Stomach (tissue), 9 donors: ENCODE results near the gene DOCK8. TPM values are rescaled to one million over a fixed set of nuclear protein-coding genes. Genes with fewer than 3 reads are reported as not detected.
A peak's percentile ranks its signal among the peaks of the same experiment; 100 is the strongest.

Experiments used
- DNase-seq, 2 donors: peaks; one replicate each; pipeline versions ENCODE4 v3.0.0 to v3.0.0-alpha.2; 2013 to 2019
- H3K27ac ChIP-seq, 5 donors: fragments of 200-600 bp in 4 of 5; sonication (generic) in 4 of 5; one replicate each; pipeline ENCODE4 v1.5.1; 2013 to 2019; ENCODE audit warnings: mild to moderate bottlenecking in 1 of 5, moderate library complexity in 1 of 5
- H3K27me3 ChIP-seq, 3 donors: fragments of 200-600 bp; sonication (generic); one replicate each; pipeline ENCODE4 v1.5.1; 2017 to 2019; ENCODE audit warnings: mixed run types in 1 of 3
- H3K36me3 ChIP-seq, 4 donors: fragments of 200-600 bp; sonication (generic); 1 replicate in 3 of 4; 2 replicates in 1 of 4; pipeline ENCODE4 v1.5.1; 2016 to 2019
- H3K4me1 ChIP-seq, 4 donors: fragments of 200-600 bp; sonication (generic); one replicate each; pipeline ENCODE4 v1.5.1; 2016 to 2019
- H3K4me3 ChIP-seq, 4 donors: fragments of 200-600 bp; sonication (generic) in 3 of 4; one replicate each; pipeline ENCODE4 v1.5.1; 2016 to 2019; ENCODE audit warnings: mild to moderate bottlenecking in 1 of 4
- H3K9me3 ChIP-seq, 4 donors: fragments of 200-600 bp; sonication (generic); one replicate each; pipeline ENCODE4 v1.5.1; 2016 to 2019
- CTCF ChIP-seq, 7 experiments: fragments of 450-650 bp in 4 of 7; fragments of 200-600 bp in 3 of 7; sonication (generic) in 3 of 7; IDR thresholded peaks; one replicate each; pipeline ENCODE4 v1.5.1; 2016 to 2019; ENCODE audit warnings: antibody characterized with exemption in 7 of 7, control low read depth in 2 of 7, mild to moderate bottlenecking in 1 of 7
- EP300 ChIP-seq: sonication (generic); formaldehyde crosslinking; IDR thresholded peaks from one replicate; pipeline ENCODE4 v1.6.1; 2017; ENCODE audit warnings: antibody characterized with exemption
- POLR2A ChIP-seq, 4 donors: fragments of 450-650 bp; IDR thresholded peaks; one replicate each; pipeline ENCODE4 v1.6.1; 2016; ENCODE audit warnings: antibody characterized with exemption in 4 of 4, control low read depth in 2 of 4, mild to moderate bottlenecking in 1 of 4, moderate library complexity in 1 of 4
- POLR2AphosphoS5 ChIP-seq, 3 donors: sonication (generic); formaldehyde crosslinking; IDR thresholded peaks; one replicate each; pipeline ENCODE4 v1.6.1; 2016; ENCODE audit warnings: antibody characterized with exemption in 3 of 3
- WGBS, 5 donors: extraction: QIAGEN DNeasy Blood & Tissue Kit in 3 of 5; methylation state at CpG; one replicate each; pipeline versions ENCODE4 v1.1.5 to v1.1.7; 2013 to 2018; 5-methylcytosine and 5-hydroxymethylcytosine counted together
- intact Hi-C: fragments of 100-400 bp; cut with DNase I; formaldehyde crosslinking; loops from one replicate; pipeline ENCODE4 v1.15.1; 2023; ENCODE audit warnings: low total_unique reads
- polyA plus RNA-seq, 3 donors: library from polyadenylated mRNA; stranded (reverse); fragments of 200-250 nt; gene quantifications; one replicate each; pipeline ENCODE4 v1.2.3, GENCODE V29; 2013
- total RNA-seq, 5 donors: library from RNA; depleted of rRNA; stranded (reverse); fragments of >200 nt; gene quantifications; one replicate each; pipeline versions ENCODE4 v1.1.0 to v1.2.3, GENCODE V29; 2014 to 2016
- donor health status: healthy with polysubstance abuse.
- donor health status: Bipolar disorder and iron deficiency.
- donor health status: healthy.

The DOCK8 gene
- total and polyA plus RNA-seq, 8 donors = 2.8 to 191 (median 10.2) TPM

GRCh38 chr9:351916-352315 is 137.3 kb downstream of the DOCK8 start:
- TF ChIP-seq POLR2A (IDR thresholded peaks at IDR 0.05) (no peak), POLR2AphosphoS5 (IDR thresholded peaks at IDR 0.05) (no peak), EP300 (no peak)
- H3K27ac ChIP-seq = no peak overlapping the region
- no peak overlapping the region for H3K4me3 ChIP-seq
- no peak for DNase-seq
- H3K27me3 ChIP-seq = no peaks in the 10 kb centered on the region
- intact Hi-C loops = no loop called here
- peaks cover 0 to 8% (median 0%) of the 10 kb centered on the region in 4 donors for H3K36me3 ChIP-seq
- H3K4me1 ChIP-seq = peaks cover 0 to 10% (median 3%) of the 10 kb centered on the region in 4 donors
- WGBS, 5 donors = 76 to 90% (median 86%) methylated on average over 5 of the region's 5 CpGs
- no peaks in the 10 kb centered on the region for H3K9me3 ChIP-seq

DNA sequence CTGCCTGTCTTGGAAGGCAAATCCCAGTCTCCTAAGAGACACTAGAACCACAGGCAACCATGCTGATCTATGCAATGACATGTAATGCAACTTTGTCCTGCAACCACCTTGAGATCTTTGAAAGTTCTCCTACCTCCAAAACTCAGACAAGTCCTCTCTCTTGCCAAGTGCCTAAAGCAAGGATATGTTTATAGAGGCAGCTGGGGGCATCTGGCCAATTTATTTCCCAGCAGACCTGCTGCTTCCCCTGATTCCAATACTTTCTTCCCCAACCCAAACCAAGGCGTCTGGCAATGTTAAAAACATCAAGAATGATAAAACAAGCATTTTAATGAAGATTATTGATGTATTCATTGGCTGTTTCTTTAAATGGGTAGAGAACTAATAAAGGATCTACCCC is 138.4 kb downstream of the DOCK8 start:
- no peak overlapping the region for H3K4me3 ChIP-seq
- DNase-seq = no peak
- peaks cover 0 to 10% (median 3%) of the 10 kb centered on the region in 4 donors for H3K4me1 ChIP-seq
- no peak overlapping the region for H3K27ac ChIP-seq
- no peak for TF ChIP-seq POLR2AphosphoS5 (IDR thresholded peaks at IDR 0.05)
- TF ChIP-seq POLR2A (IDR thresholded peaks at IDR 0.05) = no peak
- TF ChIP-seq EP300 = no peak
- no peak for TF ChIP-seq CTCF (IDR thresholded peaks at IDR 0.05)
- 23 to 35% (median 30%) methylated on average over 1 of the region's 1 CpG for WGBS, 5 donors
- H3K36me3 ChIP-seq = peaks cover 0 to 8% (median 0%) of the 10 kb centered on the region in 4 donors
- intact Hi-C loops = no loop called here
- H3K9me3 ChIP-seq = no peaks in the 10 kb centered on the region
- H3K27me3 ChIP-seq = no peaks in the 10 kb centered on the region

DNA sequence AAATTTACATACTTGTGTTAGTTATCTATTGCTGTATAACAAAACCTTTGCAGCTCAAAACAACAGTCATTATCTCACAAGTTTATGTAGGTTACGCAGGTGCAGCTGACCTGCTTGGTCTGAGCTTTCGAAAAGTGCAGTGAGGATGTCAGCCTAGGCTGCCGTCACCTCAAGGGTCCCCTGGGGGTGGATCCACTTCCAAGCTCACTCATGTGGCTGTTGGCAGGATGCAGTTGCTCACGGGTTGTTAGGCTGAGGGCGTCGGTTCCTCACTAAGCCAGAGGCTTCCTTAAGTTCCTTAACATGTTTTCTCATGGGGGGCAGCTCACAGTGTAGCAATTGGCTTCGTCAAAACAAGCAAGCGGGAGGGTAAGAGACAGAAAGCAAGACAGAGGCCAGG is 139.8 kb downstream of the DOCK8 start:
- Histone ChIP-seq H3K4me1 (peaks cover 0 to 10% (median 3%) of the 10 kb centered on the region in 4 donors), H3K36me3 (no peaks in the 10 kb centered on the region), H3K27me3 (no peaks in the 10 kb centered on the region), H3K4me3 (no peak overlapping the region), H3K27ac (no peak overlapping the region), H3K9me3 (no peaks in the 10 kb centered on the region)
- intact Hi-C loops = no loop called here
- no peak for DNase-seq
- TF ChIP-seq EP300 (no peak), CTCF (IDR thresholded peaks at IDR 0.05) (no peak), POLR2AphosphoS5 (IDR thresholded peaks at IDR 0.05) (no peak), POLR2A (IDR thresholded peaks at IDR 0.05) (no peak)
- 75 to 91% (median 81%) methylated on average over 7 to 8 of the region's 8 CpGs for WGBS, 5 donors

- TF ChIP-seq CTCF (IDR thresholded peaks at IDR 0.05) (no peak), POLR2AphosphoS5 (IDR thresholded peaks at IDR 0.05) (no peak), POLR2A (IDR thresholded peaks at IDR 0.05) (no peak), EP300 (no peak)
- whole genome bisulfite sequencing, 5 donors = 61 to 84% (median 70%) methylated on average over 4 of the region's 4 CpGs
Measured at GRCh38 chr9:357560-357959, 142.9 kb downstream of the DOCK8 start.

DNA sequence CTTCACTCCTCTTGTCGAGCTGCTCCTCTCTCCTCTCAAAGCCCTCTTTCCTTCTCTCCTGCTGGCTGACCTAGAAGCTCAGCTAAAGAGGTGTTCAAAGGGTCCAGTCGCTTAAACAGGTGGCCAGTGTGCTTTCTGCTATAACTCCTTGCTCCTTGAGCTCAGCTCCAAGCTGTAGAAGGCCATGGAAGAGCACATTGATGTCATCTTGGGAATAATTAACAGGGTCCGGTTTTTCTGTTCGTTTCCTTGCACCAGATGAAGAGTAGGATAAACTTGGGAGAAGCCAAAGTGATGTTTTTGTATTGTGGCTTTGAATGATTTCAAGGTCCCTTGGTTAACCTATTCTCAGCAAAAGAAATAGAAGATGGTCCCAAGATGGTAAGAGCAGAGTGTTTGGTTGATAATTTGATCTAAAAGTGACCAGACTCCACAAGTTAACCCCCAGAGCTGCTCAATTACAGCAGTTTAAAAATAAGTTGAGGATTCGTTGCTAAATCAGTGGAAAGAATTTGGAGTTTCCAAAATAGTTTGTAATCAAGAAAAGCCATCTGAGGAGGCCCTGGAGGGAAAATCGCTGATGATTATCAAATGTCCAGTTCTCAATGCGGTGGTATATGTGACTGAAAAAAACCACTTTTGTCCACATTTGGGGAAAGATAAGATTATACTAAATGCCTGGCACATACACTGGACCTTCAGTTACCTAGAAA is 148.1 kb downstream of the DOCK8 start:
- no peak overlapping the region for H3K27ac ChIP-seq
- H3K27me3 ChIP-seq = no peaks in the 10 kb centered on the region
- DNase-seq = no peak
- H3K36me3 ChIP-seq = peaks cover 0 to 17% (median 0%) of the 10 kb centered on the region in 4 donors
- no peak overlapping the region for H3K4me3 ChIP-seq
- no peaks in the 10 kb centered on the region for H3K4me1 ChIP-seq
- intact Hi-C loops = no loop called here
- no peaks in the 10 kb centered on the region for H3K9me3 ChIP-seq
- TF ChIP-seq POLR2A (IDR thresholded peaks at IDR 0.05) = no peak
- TF ChIP-seq EP300 = no peak
- TF ChIP-seq POLR2AphosphoS5 (IDR thresholded peaks at IDR 0.05) = no peak
- TF ChIP-seq CTCF (IDR thresholded peaks at IDR 0.05) = no peak
- WGBS, 5 donors = 76 to 87% (median 83%) methylated on average over 7 of the region's 7 CpGs

More at GRCh38 chr9:357560-357959, 142.9 kb downstream of the DOCK8 start:
- Histone ChIP-seq H3K4me1 (peaks cover 0 to 10% (median 3%) of the 10 kb centered on the region in 4 donors), H3K9me3 (no peaks in the 10 kb centered on the region), H3K36me3 (no peaks in the 10 kb centered on the region), H3K4me3 (no peak overlapping the region), H3K27me3 (no peaks in the 10 kb centered on the region), H3K27ac (no peak overlapping the region)
- intact Hi-C loops = no loop called here
- peak in 1 of 2 donors; percentile 30 for DNase-seq
